GM23248 (cell line): ENCODE measurements around the gene ARID5B.

Experiments used
- EZH2 ChIP-seq: fragments of 200-600 bp; sonication (generic); IDR thresholded peaks from 2 replicates; pipeline ENCODE4 v1.6.1; 2018; ENCODE audit warnings: antibody characterized with exemption, mild to moderate bottlenecking; ENCODE audit not compliant: insufficient read depth, poor library complexity, severe bottlenecking
- EZH2phosphoT487 ChIP-seq: fragments of 200-600 bp; sonication (generic); IDR thresholded peaks from 2 replicates; pipeline ENCODE4 v1.6.1; 2018; ENCODE audit warnings: antibody characterized with exemption, moderate library complexity, mild to moderate bottlenecking, low read depth; ENCODE audit not compliant: insufficient read depth

- no peak for TF ChIP-seq EZH2
- no peak for TF ChIP-seq EZH2phosphoT487
Observed at GRCh38 chr10:61903221-61903927, 1.9 kb downstream of the ARID5B start.
